Large intestine (tissue), 3 donors: ENCODE results near the gene TMEM245. TPM values are rescaled to one million over a fixed set of nuclear protein-coding genes. Genes with fewer than 3 reads are reported as not detected.

Experiments
- DNase-seq, 2 donors: peaks; one replicate each; pipeline versions ENCODE4 v3.0.0 to v3.0.0-alpha.2; 2013
- H3K27ac ChIP-seq: one replicate; pipeline ENCODE4 v1.5.1; 2013; ENCODE audit warnings: low read length
- H3K27me3 ChIP-seq: 2 replicates; pipeline ENCODE4 v1.6.1; 2013; ENCODE audit warnings: low read length; ENCODE audit not compliant: control insufficient read depth, insufficient read depth
- H3K36me3 ChIP-seq: 2 replicates; pipeline ENCODE4 v1.6.1; 2013; ENCODE audit warnings: low read length; ENCODE audit not compliant: control insufficient read depth, insufficient read depth
- H3K4me1 ChIP-seq: one replicate; pipeline ENCODE4 v1.6.1; 2013; ENCODE audit warnings: low read length; ENCODE audit not compliant: control insufficient read depth, insufficient read depth
- H3K4me3 ChIP-seq: one replicate; pipeline ENCODE4 v1.5.1; 2013; ENCODE audit warnings: low read length
- H3K9me3 ChIP-seq: one replicate; pipeline ENCODE4 v1.6.1; 2013; ENCODE audit warnings: mild to moderate bottlenecking, low read depth, low read length, moderate library complexity; ENCODE audit not compliant: control insufficient read depth
- WGBS: methylation state at CpG from one replicate; pipeline ENCODE4 v1.1.5; 2013; ENCODE audit warnings: low lambda C conversion rate; ENCODE audit not compliant: insufficient coverage; 5-methylcytosine and 5-hydroxymethylcytosine counted together
- polyA plus RNA-seq: library from polyadenylated mRNA; unstranded; fragments of 120-200 nt; gene quantifications from one replicate; pipeline ENCODE4 v1.2.1, GENCODE V29; 2013

The TMEM245 gene
- polyA plus RNA-seq, 1 donor: 62.0 TPM

- Histone ChIP-seq H3K4me3 (no peak overlapping the region), H3K27ac (no peak overlapping the region), H3K9me3 (no peaks in the 10 kb centered on the region), H3K27me3 (no peaks in the 10 kb centered on the region), H3K4me1 (no peaks in the 10 kb centered on the region), H3K36me3 (peaks cover 55% of the 10 kb centered on the region)
- no peak for DNase-seq
- WGBS: no CpG with 5 or more reads among the region's 2 CpGs
Observed at GRCh38 chr9:109087795-109088194, 32.0 kb downstream of the TMEM245 start.

DNA sequence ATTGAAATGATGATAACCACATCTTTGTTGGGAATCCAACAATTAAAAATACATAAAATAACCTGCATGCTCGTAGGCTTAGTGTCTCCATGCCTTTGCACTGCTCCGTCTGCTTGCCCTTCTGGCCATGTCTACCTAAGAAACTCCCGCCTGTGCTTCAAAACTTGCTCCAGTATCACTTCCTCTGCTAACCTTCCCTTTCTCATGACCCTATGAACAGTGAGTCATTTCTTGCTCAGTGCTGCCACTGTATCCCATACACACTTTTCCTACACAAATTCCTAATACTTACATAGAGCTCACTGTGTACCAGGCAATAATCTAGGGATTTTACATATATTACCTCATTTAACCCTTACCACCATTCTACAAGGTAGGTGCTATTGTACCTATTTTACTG lies 33.5 kb downstream of the TMEM245 start:
- 90% methylated on average over 2 of the region's 3 CpGs for WGBS

GRCh38 chr9:109085510-109085909 lies 34.2 kb downstream of the TMEM245 start:
- no peak for DNase-seq
- Histone ChIP-seq H3K36me3 (peaks cover 39% of the 10 kb centered on the region), H3K4me3 (no peak overlapping the region), H3K27ac (no peak overlapping the region), H3K4me1 (peaks cover 4% of the 10 kb centered on the region), H3K27me3 (no peaks in the 10 kb centered on the region), H3K9me3 (no peaks in the 10 kb centered on the region)

More for the DNA sequence above, 33.5 kb downstream of the TMEM245 start:
- no peak overlapping the region for H3K27ac ChIP-seq
- peaks cover 46% of the 10 kb centered on the region for H3K36me3 ChIP-seq
- H3K4me3 ChIP-seq: no peak overlapping the region
- no peak for DNase-seq
- H3K27me3 ChIP-seq: no peaks in the 10 kb centered on the region
- no peaks in the 10 kb centered on the region for H3K9me3 ChIP-seq
- H3K4me1 ChIP-seq: no peaks in the 10 kb centered on the region

DNA sequence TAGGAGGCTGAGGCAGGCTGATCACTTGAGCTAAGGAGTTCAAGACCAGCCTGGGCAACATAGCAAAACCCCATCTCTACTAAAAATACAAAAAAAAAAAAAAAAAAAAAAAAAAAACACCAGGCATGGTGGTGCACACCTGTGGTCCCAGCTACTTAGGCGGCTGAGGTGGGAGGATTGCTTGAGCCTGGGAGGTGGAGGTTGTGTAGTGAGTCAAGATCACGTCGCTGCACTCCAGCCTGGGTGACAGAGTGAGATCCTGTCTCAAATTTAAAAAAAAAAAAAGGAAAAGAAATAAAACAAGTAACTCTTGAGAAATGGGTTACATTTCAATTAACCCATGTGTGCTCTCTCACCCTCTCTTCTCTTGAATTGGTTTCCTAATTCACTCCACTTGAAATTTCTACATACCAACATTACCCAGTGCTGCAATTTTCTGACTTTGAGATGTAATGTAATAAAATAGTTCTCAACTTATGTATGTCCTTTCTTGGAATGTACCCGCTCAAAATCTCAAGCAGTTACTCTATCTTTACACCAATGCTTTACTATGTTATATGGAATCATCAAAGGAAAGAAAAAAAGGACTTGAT lies 35.8 kb downstream of the TMEM245 start:
- Histone ChIP-seq H3K4me3 (no peak overlapping the region), H3K4me1 (peaks cover 4% of the 10 kb centered on the region), H3K27ac (no peak overlapping the region), H3K36me3 (peaks cover 36% of the 10 kb centered on the region), H3K27me3 (no peaks in the 10 kb centered on the region), H3K9me3 (no peaks in the 10 kb centered on the region)
- no peak for DNase-seq
- no CpG with 5 or more reads among the region's 4 CpGs for WGBS

- DNase-seq: no peak
- peaks cover 4% of the 10 kb centered on the region for H3K4me1 ChIP-seq
Observed at GRCh38 chr9:109083141-109083540, 36.6 kb downstream of the TMEM245 start.

DNA sequence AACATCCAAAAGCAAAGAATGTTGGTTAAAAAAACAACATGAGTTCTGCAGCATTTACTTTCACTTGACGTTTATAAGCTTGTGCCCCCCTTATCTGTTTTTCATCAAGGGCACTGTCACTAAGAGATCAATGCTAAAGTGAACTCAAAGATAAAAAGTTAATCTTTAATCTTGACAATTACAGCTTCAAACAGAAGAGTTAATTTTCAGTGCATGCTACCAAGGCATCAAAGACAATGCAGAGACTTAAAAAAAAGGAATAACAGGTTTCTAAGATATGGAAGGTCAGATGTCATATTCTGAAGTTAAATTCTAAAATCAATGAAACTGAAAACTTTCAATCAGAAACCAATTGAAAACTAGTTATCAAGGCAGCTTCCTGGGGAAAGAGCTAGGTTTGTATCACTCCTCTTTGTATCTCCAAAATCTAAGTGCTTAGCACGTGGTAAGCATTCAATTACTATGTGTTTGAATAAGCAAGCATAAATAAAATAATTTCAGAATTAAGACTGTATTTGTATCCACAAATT lies 37.6 kb downstream of the TMEM245 start:
- DNase-seq: no peak
- no peaks in the 10 kb centered on the region for H3K9me3 ChIP-seq
- no peak overlapping the region for H3K4me3 ChIP-seq
- no peak overlapping the region for H3K27ac ChIP-seq
- H3K36me3 ChIP-seq: peaks cover 38% of the 10 kb centered on the region
- WGBS: 0% methylated on average over 1 of the region's 2 CpGs
- H3K27me3 ChIP-seq: no peaks in the 10 kb centered on the region
- H3K4me1 ChIP-seq: peaks cover 4% of the 10 kb centered on the region

More at GRCh38 chr9:109083141-109083540, 36.6 kb downstream of the TMEM245 start:
- H3K4me3 ChIP-seq: no peak overlapping the region
- no peaks in the 10 kb centered on the region for H3K27me3 ChIP-seq
- H3K36me3 ChIP-seq: peaks cover 41% of the 10 kb centered on the region
- WGBS: 49% methylated on average over 3 of the region's 7 CpGs
- no peaks in the 10 kb centered on the region for H3K9me3 ChIP-seq
- H3K27ac ChIP-seq: no peak overlapping the region

- Histone ChIP-seq H3K4me3 (no peak overlapping the region), H3K27ac (no peak overlapping the region), H3K27me3 (no peaks in the 10 kb centered on the region), H3K4me1 (peaks cover 19% of the 10 kb centered on the region), H3K36me3 (peaks cover 50% of the 10 kb centered on the region), H3K9me3 (no peaks in the 10 kb centered on the region)
- DNase-seq: no peak
- 80% methylated on average over 1 of the region's 7 CpGs for WGBS
Observed at GRCh38 chr9:109074236-109074889, 45.4 kb downstream of the TMEM245 start.

DNA sequence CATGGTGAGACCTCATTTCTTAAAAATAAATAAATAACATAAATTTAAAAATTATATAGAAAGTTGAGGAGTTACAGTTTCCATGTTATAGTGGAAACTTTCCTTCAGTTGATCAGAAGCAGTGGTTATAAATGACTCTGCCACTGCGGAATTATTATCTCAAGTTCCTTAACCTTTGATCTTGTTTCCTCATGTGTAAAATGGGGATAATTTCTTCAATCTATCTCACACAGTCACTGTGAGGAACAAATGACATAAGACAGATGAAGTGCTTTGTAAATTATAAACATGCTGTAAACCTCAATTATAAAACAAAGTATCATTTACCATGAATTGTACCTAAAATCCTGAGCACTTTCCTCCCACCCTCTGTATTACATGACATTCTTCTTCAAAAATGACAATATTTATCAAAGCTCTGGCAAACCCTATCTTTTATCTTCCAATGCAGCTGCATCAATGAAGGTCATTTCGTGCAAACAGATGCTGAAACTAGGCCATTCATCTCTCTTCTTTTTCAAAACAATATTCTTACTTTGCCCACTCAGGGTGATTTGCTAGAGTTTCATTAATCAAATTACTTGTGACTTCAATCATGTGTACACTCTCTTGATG lies 46.8 kb downstream of the TMEM245 start:
- H3K27ac ChIP-seq: no peak overlapping the region
- no peaks in the 10 kb centered on the region for H3K27me3 ChIP-seq
- WGBS: 17% methylated on average over 1 of the region's 2 CpGs
- peaks cover 19% of the 10 kb centered on the region for H3K4me1 ChIP-seq
- peak in 1 of 2 donors; percentile 48 for DNase-seq
- no peak overlapping the region for H3K4me3 ChIP-seq
- peaks cover 49% of the 10 kb centered on the region for H3K36me3 ChIP-seq
- H3K9me3 ChIP-seq: no peaks in the 10 kb centered on the region

GRCh38 chr9:109072133-109072692 lies 47.5 kb downstream of the TMEM245 start:
- peaks cover 19% of the 10 kb centered on the region for H3K4me1 ChIP-seq
- H3K9me3 ChIP-seq: no peaks in the 10 kb centered on the region
- no peak overlapping the region for H3K4me3 ChIP-seq
- H3K27ac ChIP-seq: no peak overlapping the region
- peak in 1 of 2 donors; percentile 23 for DNase-seq
- peaks cover 52% of the 10 kb centered on the region for H3K36me3 ChIP-seq
- no peaks in the 10 kb centered on the region for H3K27me3 ChIP-seq
- WGBS: no CpG with 5 or more reads among the region's 8 CpGs

DNA sequence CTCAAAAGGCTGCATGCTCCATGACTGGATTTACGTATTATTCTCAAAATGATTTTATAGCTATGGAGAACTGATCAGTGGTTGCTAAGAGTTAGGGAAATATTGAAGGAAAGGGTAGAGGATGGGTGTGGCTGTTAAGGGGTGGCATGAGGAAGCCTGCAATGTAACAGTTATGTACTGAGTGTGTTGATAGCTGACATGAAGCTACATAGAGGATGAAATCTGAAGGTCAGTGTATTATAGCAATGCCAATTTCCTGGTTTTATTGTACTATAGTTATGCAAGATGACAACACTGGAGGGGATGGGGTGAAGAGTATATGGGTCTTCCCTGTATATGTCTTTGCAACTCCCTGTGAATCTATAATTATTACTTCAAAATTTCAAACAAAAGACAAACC lies 51.0 kb downstream of the TMEM245 start:
- Histone ChIP-seq H3K4me3 (no peak overlapping the region), H3K36me3 (peaks cover 50% of the 10 kb centered on the region), H3K27ac (no peak overlapping the region), H3K27me3 (no peaks in the 10 kb centered on the region), H3K4me1 (peaks cover 24% of the 10 kb centered on the region), H3K9me3 (no peaks in the 10 kb centered on the region)
- DNase-seq: no peak
- 100% methylated on average over 1 of the region's 1 CpG for WGBS
